ENCODE results near the gene BACH2.

The BACH2 gene

GRCh38 chr6:90000864-90001731 lies 295.5 kb downstream of the BACH2 start:
- TF ChIP-seq CTCF (conservative IDR thresholded peaks at IDR 0.05): no peak
- no peak overlapping the region for H3K27ac ChIP-seq

GRCh38 chr6:89999945-90000825 lies 296.5 kb downstream of the BACH2 start:
- H3K27ac ChIP-seq: no peak overlapping the region
- TF ChIP-seq CTCF (conservative IDR thresholded peaks at IDR 0.05) (no peak), ZFX (IDR thresholded peaks at IDR 0.05) (no peak)

GRCh38 chr6:89999154-89999553 lies 297.5 kb downstream of the BACH2 start:
- no peak for TF ChIP-seq ZFX (IDR thresholded peaks at IDR 0.05)
- TF ChIP-seq CTCF (conservative IDR thresholded peaks at IDR 0.05): no peak
- H3K27ac ChIP-seq: no peak overlapping the region

GRCh38 chr6:89997456-89998445 lies 298.9 kb downstream of the BACH2 start:
- no peak for TF ChIP-seq ZFX (IDR thresholded peaks at IDR 0.05)
- no peak for TF ChIP-seq CTCF (conservative IDR thresholded peaks at IDR 0.05)
- no peak overlapping the region for H3K27ac ChIP-seq

GRCh38 chr6:89993411-89993810 lies 303.2 kb downstream of the BACH2 start:
- TF ChIP-seq CTCF (conservative IDR thresholded peaks at IDR 0.05) (no peak), ZFX (IDR thresholded peaks at IDR 0.05) (no peak)
- no peak overlapping the region for H3K27ac ChIP-seq

GRCh38 chr6:89992818-89993217 lies 303.8 kb downstream of the BACH2 start:
- no peak overlapping the region for H3K27ac ChIP-seq
- TF ChIP-seq ZFX (IDR thresholded peaks at IDR 0.05) (no peak), CTCF (conservative IDR thresholded peaks at IDR 0.05) (no peak)

All from C4-2B (cell line).